ENCODE measurements around the gene CYP2R1. TPM values are rescaled to one million over a fixed set of nuclear protein-coding genes. Genes with fewer than 3 reads are reported as not detected.

CYP2R1 gene
- total RNA-seq, 4 donors from 2014 or later: 11.7 to 16.5 (median 16.1) TPM

DNA sequence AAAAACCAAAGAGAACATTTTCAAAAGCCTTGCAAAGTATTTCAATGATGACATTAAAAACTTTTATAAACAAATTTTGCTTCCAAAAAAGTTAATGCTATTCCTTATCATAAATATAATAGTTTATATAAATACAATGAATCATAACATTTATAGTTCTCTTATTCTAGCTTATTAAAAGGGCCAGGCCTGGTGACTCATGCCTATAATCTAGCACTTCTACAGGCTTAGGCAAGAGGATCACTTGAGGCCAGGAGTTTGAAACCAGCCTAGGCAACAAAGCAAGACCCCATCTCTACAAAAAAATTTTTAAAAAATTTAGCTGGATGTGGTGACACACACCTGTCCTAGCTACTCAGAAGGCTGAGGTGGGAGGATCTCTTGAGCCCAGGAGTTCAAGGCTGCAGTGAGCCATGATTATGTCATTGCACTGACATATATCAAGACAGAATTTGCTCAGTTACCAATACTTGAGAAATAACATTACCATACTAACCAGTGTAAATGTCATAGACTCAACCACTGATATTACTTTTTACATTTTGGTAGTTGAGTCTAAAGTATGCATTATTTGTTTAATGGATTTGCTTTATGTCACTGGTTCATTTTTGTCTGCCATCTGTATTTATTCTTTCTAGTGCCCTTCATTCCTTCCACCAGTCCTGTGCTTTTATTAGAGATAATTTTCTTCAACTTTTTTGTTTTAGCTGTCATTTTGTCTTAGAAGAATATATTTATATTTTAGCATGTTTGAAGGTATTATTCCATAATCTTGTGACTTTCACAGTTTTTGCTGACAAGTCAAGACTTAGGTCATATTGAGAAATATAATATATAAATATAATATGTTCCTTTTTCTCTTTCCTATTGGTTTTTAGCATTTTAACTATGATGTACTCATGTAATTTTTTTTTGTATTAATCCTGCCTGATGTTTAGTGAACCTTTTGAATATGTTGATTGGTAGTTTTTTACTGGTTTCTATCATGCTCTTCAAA lies 56.2 kb downstream of the CYP2R1 start:
- Histone ChIP-seq H3K4me1 (no peaks in the 10 kb centered on the region), H3K4me3 (no peak overlapping the region), H3K27me3 (no peaks in the 10 kb centered on the region), H3K36me3 (no peaks in the 10 kb centered on the region), H3K9me3 (no peaks in the 10 kb centered on the region), H3K27ac (no peak overlapping the region)
- DNase-seq (ENCODE audit: low spot score in 2 of 2): no peak
- TF ChIP-seq, protein P1, sequence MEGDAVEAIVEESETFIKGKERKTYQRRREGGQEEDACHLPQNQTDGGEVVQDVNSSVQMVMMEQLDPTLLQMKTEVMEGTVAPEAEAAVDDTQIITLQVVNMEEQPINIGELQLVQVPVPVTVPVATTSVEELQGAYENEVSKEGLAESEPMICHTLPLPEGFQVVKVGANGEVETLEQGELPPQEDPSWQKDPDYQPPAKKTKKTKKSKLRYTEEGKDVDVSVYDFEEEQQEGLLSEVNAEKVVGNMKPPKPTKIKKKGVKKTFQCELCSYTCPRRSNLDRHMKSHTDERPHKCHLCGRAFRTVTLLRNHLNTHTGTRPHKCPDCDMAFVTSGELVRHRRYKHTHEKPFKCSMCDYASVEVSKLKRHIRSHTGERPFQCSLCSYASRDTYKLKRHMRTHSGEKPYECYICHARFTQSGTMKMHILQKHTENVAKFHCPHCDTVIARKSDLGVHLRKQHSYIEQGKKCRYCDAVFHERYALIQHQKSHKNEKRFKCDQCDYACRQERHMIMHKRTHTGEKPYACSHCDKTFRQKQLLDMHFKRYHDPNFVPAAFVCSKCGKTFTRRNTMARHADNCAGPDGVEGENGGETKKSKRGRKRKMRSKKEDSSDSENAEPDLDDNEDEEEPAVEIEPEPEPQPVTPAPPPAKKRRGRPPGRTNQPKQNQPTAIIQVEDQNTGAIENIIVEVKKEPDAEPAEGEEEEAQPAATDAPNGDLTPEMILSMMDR (IDR thresholded peaks at IDR 0.05): no peak
- TF ChIP-seq POLR2A (IDR thresholded peaks at IDR 0.05): no peak
- no peak for TF ChIP-seq EP300 (IDR thresholded peaks at IDR 0.05)

Small RNA genes within 50 kb of the gene (small RNA-seq; reads per million reads assigned to genes)
- not detected for gene CALCP

Other genes starting within 250 kb of the CYP2R1 start
- 10 to 100 TPM; 15.3 to 39.9 (median 26.4) TPM for gene PDE3B, start 248.4 kb downstream of the CYP2R1 start, total RNA-seq
- not detected for gene CALCA, start 80.1 kb upstream of the CYP2R1 start, total RNA-seq
- gene CALCB, start 181.4 kb upstream of the CYP2R1 start, total RNA-seq: under 1 TPM in 2 of 4 donors, not detected in 2; 0.42 to 0.90 TPM
- 10 to 100 TPM in 2 of 4 donors, 1 to 10 TPM in 2; 4.4 to 18.8 (median 7.8) TPM for gene INSC, start 222.7 kb upstream of the CYP2R1 start, total RNA-seq

Data from tibial nerve (tissue), 4 donors.